Suprapubic skin (tissue), 4 donors: ENCODE results near the gene TOGARAM1. TPM values are rescaled to one million over a fixed set of nuclear protein-coding genes. Genes with fewer than 3 reads are reported as not detected.

Experiments
- DNase-seq, 2 donors: peaks; one replicate each; pipeline ENCODE4 v3.0.0-alpha.2; 2019; ENCODE audit warnings: low spot score in 2 of 2
- H3K27ac ChIP-seq: fragments of 200-600 bp; sonication (generic); one replicate; pipeline ENCODE4 v1.5.1; 2019
- H3K27me3 ChIP-seq: fragments of 200-600 bp; sonication (generic); one replicate; pipeline ENCODE4 v1.5.1; 2019
- H3K36me3 ChIP-seq: fragments of 200-600 bp; sonication (generic); one replicate; pipeline ENCODE4 v1.5.1; 2019
- H3K4me1 ChIP-seq: fragments of 200-600 bp; sonication (generic); one replicate; pipeline ENCODE4 v1.5.1; 2019
- H3K4me3 ChIP-seq: fragments of 200-600 bp; sonication (generic); one replicate; pipeline ENCODE4 v1.5.1; 2019; ENCODE audit warnings: mild to moderate bottlenecking
- H3K9me3 ChIP-seq: fragments of 200-600 bp; sonication (generic); one replicate; pipeline ENCODE4 v1.5.1; 2019
- EP300 ChIP-seq: sonication (generic); formaldehyde crosslinking; IDR thresholded peaks from one replicate; pipeline ENCODE4 v1.6.1; 2017; ENCODE audit warnings: antibody characterized with exemption
- POLR2A ChIP-seq, 2 donors: fragments of 450-650 bp; IDR thresholded peaks; one replicate each; pipeline ENCODE4 v1.6.1; 2017; ENCODE audit warnings: antibody characterized with exemption in 2 of 2, mild to moderate bottlenecking in 2 of 2, moderate library complexity in 2 of 2
- POLR2AphosphoS5 ChIP-seq, 3 donors: sonication (generic); formaldehyde crosslinking; IDR thresholded peaks; one replicate each; pipeline ENCODE4 v1.6.1; 2017; ENCODE audit warnings: antibody characterized with exemption in 3 of 3
- WGBS: methylation state at CpG from one replicate; pipeline ENCODE4 v1.1.5; 2018; 5-methylcytosine and 5-hydroxymethylcytosine counted together
- total RNA-seq, 4 donors: library from RNA; depleted of rRNA; stranded (reverse); fragments of >200 nt; gene quantifications; one replicate each; pipeline ENCODE4 v1.1.0, GENCODE V29; 2016
- TF ChIP-seq, protein P1 (sequence below), 2 donors: fragments of 200-600 bp in 1 of 2; fragments of 450-650 bp in 1 of 2; sonication (generic) in 1 of 2; IDR thresholded peaks; one replicate each; pipeline ENCODE4 v1.5.1; 2016 to 2019; ENCODE audit warnings: antibody characterized with exemption in 2 of 2, mild to moderate bottlenecking in 1 of 2, moderate library complexity in 1 of 2

The TOGARAM1 gene
- total RNA-seq, 4 donors from 2014 or later: 12.5 to 24.3 (median 14.2) TPM

DNA sequence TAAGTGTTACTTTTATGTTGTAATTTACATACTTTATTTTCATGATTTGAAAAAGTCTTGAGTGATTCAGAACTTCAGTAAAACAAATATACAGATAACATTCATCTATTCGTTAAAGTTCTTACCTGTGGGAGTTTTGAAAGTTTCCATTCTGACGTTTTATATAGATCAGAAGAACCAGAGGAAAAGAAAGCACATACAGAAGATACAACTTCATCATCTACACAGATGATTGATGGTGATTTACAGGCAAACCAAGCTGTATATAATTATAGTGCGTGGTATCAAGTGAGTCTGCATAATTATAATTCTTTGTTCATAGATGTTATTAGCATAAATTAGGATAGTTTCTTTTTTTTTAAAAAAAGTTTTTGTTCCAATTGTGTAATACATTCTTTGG is 152.3 kb downstream of the TOGARAM1 start:
- 81% methylated on average over 3 of the region's 3 CpGs for WGBS
- H3K36me3 ChIP-seq: peaks cover 69% of the 10 kb centered on the region

DNA sequence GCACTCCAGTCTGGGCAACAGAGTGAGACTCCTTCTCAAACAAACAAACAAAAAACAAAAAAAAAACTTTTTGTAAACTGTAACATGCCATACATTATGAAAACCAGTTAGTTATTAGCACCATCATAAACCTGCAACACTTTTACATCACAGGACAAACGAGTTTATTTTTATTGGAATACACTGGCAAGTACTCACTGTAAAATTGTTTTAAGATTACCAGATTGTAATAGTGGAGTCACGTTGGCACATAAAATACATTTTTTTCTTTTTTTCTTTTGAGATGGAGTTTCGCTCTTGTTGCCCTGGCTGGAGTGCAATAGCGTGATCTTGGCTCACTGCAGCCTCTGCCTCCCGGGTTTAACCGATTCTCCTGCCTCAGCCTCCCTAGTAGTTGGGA is 156.6 kb downstream of the TOGARAM1 start:
- DNase-seq: no peak
- WGBS: 87% methylated on average over 6 of the region's 6 CpGs
- Histone ChIP-seq H3K36me3 (peaks cover 83% of the 10 kb centered on the region), H3K27ac (no peak overlapping the region), H3K9me3 (no peaks in the 10 kb centered on the region), H3K27me3 (no peaks in the 10 kb centered on the region), H3K4me1 (no peaks in the 10 kb centered on the region), H3K4me3 (no peak overlapping the region)
- no peak for TF ChIP-seq POLR2AphosphoS5 (IDR thresholded peaks at IDR 0.05)
- no peak for TF ChIP-seq EP300
- TF ChIP-seq, protein P1, sequence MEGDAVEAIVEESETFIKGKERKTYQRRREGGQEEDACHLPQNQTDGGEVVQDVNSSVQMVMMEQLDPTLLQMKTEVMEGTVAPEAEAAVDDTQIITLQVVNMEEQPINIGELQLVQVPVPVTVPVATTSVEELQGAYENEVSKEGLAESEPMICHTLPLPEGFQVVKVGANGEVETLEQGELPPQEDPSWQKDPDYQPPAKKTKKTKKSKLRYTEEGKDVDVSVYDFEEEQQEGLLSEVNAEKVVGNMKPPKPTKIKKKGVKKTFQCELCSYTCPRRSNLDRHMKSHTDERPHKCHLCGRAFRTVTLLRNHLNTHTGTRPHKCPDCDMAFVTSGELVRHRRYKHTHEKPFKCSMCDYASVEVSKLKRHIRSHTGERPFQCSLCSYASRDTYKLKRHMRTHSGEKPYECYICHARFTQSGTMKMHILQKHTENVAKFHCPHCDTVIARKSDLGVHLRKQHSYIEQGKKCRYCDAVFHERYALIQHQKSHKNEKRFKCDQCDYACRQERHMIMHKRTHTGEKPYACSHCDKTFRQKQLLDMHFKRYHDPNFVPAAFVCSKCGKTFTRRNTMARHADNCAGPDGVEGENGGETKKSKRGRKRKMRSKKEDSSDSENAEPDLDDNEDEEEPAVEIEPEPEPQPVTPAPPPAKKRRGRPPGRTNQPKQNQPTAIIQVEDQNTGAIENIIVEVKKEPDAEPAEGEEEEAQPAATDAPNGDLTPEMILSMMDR (IDR thresholded peaks at IDR 0.05): no peak
- no peak for TF ChIP-seq POLR2A (IDR thresholded peaks at IDR 0.05)

More for the DNA sequence above, 152.3 kb downstream of the TOGARAM1 start:
- H3K9me3 ChIP-seq: no peaks in the 10 kb centered on the region
- H3K27ac ChIP-seq: no peak overlapping the region
- H3K27me3 ChIP-seq: no peaks in the 10 kb centered on the region
- DNase-seq: no peak
- no peaks in the 10 kb centered on the region for H3K4me1 ChIP-seq
- H3K4me3 ChIP-seq: no peak overlapping the region
- TF ChIP-seq EP300: no peak
- TF ChIP-seq POLR2A (IDR thresholded peaks at IDR 0.05): no peak
- TF ChIP-seq, protein P1 (IDR thresholded peaks at IDR 0.05): no peak
- no peak for TF ChIP-seq POLR2AphosphoS5 (IDR thresholded peaks at IDR 0.05)

DNA sequence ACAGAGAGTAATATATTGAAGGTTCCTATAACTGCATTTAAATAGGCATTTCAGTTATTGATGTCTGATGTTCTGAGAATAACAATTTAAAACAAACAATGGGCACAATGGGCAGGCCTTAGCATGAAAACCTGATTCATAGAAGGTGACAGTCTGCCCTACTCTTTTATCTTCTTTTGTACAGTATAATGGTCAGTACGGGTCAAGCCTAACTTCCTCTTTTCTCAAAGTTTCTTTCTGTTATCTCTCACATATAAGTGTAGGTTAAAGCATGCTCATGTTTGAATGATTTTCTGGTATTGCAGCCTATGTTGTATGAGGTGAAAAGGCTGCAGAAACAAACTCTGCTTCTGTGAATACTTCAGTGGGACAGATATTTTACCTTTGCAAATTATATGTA is 158.1 kb downstream of the TOGARAM1 start:
- TF ChIP-seq EP300: no peak
- TF ChIP-seq POLR2AphosphoS5 (IDR thresholded peaks at IDR 0.05): no peak
- Histone ChIP-seq H3K4me1 (no peaks in the 10 kb centered on the region), H3K4me3 (no peak overlapping the region), H3K27me3 (no peaks in the 10 kb centered on the region), H3K9me3 (no peaks in the 10 kb centered on the region), H3K36me3 (peaks cover 88% of the 10 kb centered on the region), H3K27ac (no peak overlapping the region)
- 80% methylated on average over 1 of the region's 1 CpG for WGBS
- no peak for DNase-seq

DNA sequence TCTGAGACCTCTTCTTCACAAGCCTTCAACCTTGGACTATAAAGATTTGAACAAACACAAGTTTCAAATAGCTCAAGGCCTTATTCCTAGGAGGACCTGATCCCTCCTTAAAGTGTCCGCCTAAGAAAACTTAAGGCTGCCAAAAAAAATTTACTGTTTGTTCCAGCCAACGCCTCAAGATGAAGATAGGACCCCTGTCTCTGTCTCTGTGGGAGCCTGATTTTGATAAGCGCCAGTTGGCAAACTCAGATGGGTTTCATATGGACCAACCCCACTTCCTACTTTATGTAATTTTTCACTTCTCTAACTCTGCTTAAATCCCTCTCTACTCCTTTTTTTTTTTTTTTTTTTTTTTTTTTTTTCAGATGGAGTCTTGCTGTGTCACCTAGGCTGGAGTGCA is 161.3 kb downstream of the TOGARAM1 start:
- Histone ChIP-seq H3K4me1 (no peaks in the 10 kb centered on the region), H3K27ac (no peak overlapping the region), H3K27me3 (no peaks in the 10 kb centered on the region), H3K9me3 (no peaks in the 10 kb centered on the region), H3K36me3 (peaks cover 78% of the 10 kb centered on the region), H3K4me3 (no peak overlapping the region)
- TF ChIP-seq POLR2A (IDR thresholded peaks at IDR 0.05): no peak
- TF ChIP-seq EP300: no peak
- TF ChIP-seq, protein P1 (IDR thresholded peaks at IDR 0.05): no peak
- no peak for TF ChIP-seq POLR2AphosphoS5 (IDR thresholded peaks at IDR 0.05)
- no peak for DNase-seq
- WGBS: 98% methylated on average over 3 of the region's 3 CpGs

Other genes with a start within 250 kb of the TOGARAM1 start
- 10 to 100 TPM; 13.7 to 23.5 (median 16.2) TPM for gene KLHL28, start 243 bp upstream of the TOGARAM1 start, total RNA-seq
- gene PRPF39, start 121.9 kb downstream of the TOGARAM1 start, total RNA-seq: 10 to 100 TPM; 37.4 to 99.4 (median 40.6) TPM
- gene FKBP3, start 172.3 kb downstream of the TOGARAM1 start, total RNA-seq: 10 to 100 TPM; 19.4 to 47.1 (median 22.0) TPM
- gene FANCM, start 173.7 kb downstream of the TOGARAM1 start, total RNA-seq: 10 to 100 TPM in 1 of 4 donors, 1 to 10 TPM in 3; 2.6 to 10.1 (median 6.4) TPM